ENCODE data around the gene GMNN.

The GMNN gene

DNA sequence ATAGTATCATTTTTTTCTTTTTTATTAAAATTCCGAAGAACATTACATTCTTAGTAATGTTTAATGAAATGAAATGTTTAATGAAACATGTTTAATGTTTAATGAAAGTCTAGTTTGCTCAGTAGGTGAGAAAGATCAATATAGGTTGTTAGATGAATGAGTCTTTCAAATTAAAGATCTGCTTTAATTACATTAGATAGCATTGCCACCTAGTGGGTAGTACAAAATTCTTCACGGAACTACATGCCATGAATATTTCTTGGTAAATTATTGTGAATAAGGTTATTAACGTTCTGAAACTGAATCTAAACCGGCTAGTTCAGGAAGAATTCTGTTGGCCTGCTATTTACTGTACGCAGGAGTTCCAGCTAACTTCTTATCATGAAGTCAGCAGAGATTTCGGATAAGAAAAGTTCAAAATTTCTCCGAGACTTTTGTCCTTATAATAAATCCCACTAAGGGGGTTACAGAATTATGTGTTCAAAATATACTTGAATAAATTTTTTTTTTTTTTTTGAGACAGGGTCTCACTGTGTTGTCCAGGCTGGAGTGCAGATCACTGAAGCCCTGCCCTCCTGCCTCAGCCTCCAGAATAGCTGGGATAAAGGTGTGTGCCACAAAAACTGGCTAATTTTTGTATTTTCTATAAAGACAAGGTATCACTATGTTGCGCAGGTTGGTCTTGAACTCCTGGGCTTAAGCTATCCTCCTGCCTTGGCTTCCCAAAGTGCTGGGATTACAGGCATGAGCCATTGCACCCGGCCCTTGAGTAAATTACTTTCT, 7.9 kb upstream of the GMNN start:
- DNase-seq (ENCODE audit: low read depth): peak; percentile 55
- TF ChIP-seq POLR2A (IDR thresholded peaks at IDR 0.05; ENCODE audit: extremely low read depth, insufficient read length) (no peak), MYC (IDR thresholded peaks at IDR 0.05; ENCODE audit: low read depth, low read length) (no peak), MAX (IDR thresholded peaks at IDR 0.05; ENCODE audit: low read depth, low read length) (no peak), CTCF (IDR thresholded peaks at IDR 0.05; ENCODE audit: low read depth, low read length) (no peak)
- no peak overlapping the region for H3K4me3 ChIP-seq (ENCODE audit: low read depth, low read length)

DNA sequence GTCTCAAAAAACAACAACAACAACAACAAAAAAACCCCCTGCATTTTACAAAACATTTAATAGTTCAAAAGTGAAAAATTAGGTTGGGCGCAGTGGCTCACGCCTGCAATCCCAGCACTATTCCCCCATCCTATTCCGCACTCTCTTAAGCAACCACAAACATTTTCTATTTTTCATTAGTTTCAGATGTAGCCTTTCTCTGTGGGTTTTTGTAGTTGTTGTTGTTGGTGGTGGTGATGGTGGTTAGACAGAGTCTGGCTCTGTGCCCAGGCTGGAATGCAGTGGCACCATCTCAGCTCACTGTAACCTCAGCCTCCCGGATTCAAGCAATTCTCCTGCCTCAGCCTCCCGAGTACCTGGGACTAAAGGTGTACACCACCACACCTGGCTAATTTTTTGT, 6.4 kb upstream of the GMNN start:
- H3K4me3 ChIP-seq (ENCODE audit: low read depth, low read length): no peak overlapping the region
- TF ChIP-seq MYC (IDR thresholded peaks at IDR 0.05; ENCODE audit: low read depth, low read length) (no peak), POLR2A (IDR thresholded peaks at IDR 0.05; ENCODE audit: extremely low read depth, insufficient read length) (no peak), CTCF (IDR thresholded peaks at IDR 0.05; ENCODE audit: low read depth, low read length) (no peak), MAX (IDR thresholded peaks at IDR 0.05; ENCODE audit: low read depth, low read length) (no peak)
- no peak for DNase-seq (ENCODE audit: low read depth)

GRCh38 chr6:24775520-24776058, 852 bp downstream of the GMNN start:
- peak; percentile 61 for DNase-seq (ENCODE audit: low read depth)
- TF ChIP-seq MAX (IDR thresholded peaks at IDR 0.05; ENCODE audit: low read depth, low read length) (no peak), CTCF (IDR thresholded peaks at IDR 0.05; ENCODE audit: low read depth, low read length) (no peak), MYC (IDR thresholded peaks at IDR 0.05; ENCODE audit: low read depth, low read length) (no peak), POLR2A (IDR thresholded peaks at IDR 0.05; ENCODE audit: extremely low read depth, insufficient read length) (no peak)
- peak overlapping the region; percentile 98 for H3K4me3 ChIP-seq (ENCODE audit: low read depth, low read length)

DNA sequence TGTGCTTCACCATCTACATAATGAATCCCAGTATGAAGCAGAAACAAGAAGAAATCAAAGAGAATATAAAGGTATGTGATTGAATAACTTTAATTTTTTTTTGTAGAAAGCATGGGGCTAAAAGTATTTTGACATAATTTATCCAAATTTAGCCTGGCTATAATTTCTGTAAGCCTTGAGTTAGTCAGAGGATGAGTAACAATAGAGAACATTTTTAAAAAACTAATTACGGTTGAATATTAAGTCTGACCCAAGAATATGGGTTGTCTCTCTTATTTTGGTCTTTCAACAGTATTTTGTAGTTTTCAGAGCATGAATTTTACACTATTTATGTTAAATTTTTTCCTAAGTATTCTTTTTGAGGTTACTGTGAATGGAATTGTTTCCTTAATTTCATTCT, 2.5 kb downstream of the GMNN start:
- TF ChIP-seq MYC (IDR thresholded peaks at IDR 0.05; ENCODE audit: low read depth, low read length): no peak
- TF ChIP-seq MAX (IDR thresholded peaks at IDR 0.05; ENCODE audit: low read depth, low read length): no peak
- TF ChIP-seq CTCF (IDR thresholded peaks at IDR 0.05; ENCODE audit: low read depth, low read length): no peak
- no peak for TF ChIP-seq POLR2A (IDR thresholded peaks at IDR 0.05; ENCODE audit: extremely low read depth, insufficient read length)
- DNase-seq (ENCODE audit: low read depth): no peak
- H3K4me3 ChIP-seq (ENCODE audit: low read depth, low read length): peak overlapping the region; percentile 98

- peak; percentile 24 for DNase-seq (ENCODE audit: low read depth)
- TF ChIP-seq POLR2A (IDR thresholded peaks at IDR 0.05; ENCODE audit: extremely low read depth, insufficient read length): no peak
- TF ChIP-seq MYC (IDR thresholded peaks at IDR 0.05; ENCODE audit: low read depth, low read length): no peak
- no peak for TF ChIP-seq CTCF (IDR thresholded peaks at IDR 0.05; ENCODE audit: low read depth, low read length)
- no peak for TF ChIP-seq MAX (IDR thresholded peaks at IDR 0.05; ENCODE audit: low read depth, low read length)
- peak overlapping the region; percentile 98 for H3K4me3 ChIP-seq (ENCODE audit: low read depth, low read length)
These were observed 3.4 kb downstream of the GMNN start for GRCh38 chr6:24778121-24778520.
